DOHH2 (cell line): Measurements from ENCODE around the gene PALM3.

Experiments used
- H3F3A ChIP-seq: fragments of 200-600 bp; sonication (generic), shearing (Covaris generic); 2 replicates; pipeline ENCODE4 v1.6.0; 2016; ENCODE audit warnings: antibody characterized with exemption, mild to moderate bottlenecking; ENCODE audit not compliant: control insufficient read depth, insufficient read depth
- H3K27ac ChIP-seq: fragments of 200-600 bp; sonication (generic); 2 replicates; pipeline ENCODE4 v1.5.1; 2014; ENCODE audit warnings: low read depth, mild to moderate bottlenecking, low read length, moderate library complexity
- H3K27me3 ChIP-seq: fragments of 200-600 bp; sonication (generic); 2 replicates; pipeline ENCODE4 v1.6.1; 2014; ENCODE audit warnings: mild to moderate bottlenecking, low read length, mixed read lengths; ENCODE audit not compliant: control insufficient read depth
- H3K36me3 ChIP-seq: fragments of 200-600 bp; sonication (generic); 2 replicates; pipeline ENCODE4 v1.6.1; 2014; ENCODE audit warnings: mild to moderate bottlenecking, low read length, moderate library complexity, mixed read lengths; ENCODE audit not compliant: control insufficient read depth
- H3K4me1 ChIP-seq: fragments of 200-600 bp; sonication (generic); 2 replicates; pipeline ENCODE4 v1.6.1; 2014; ENCODE audit warnings: mild to moderate bottlenecking, low read length, mixed read lengths; ENCODE audit not compliant: control insufficient read depth
- H3K4me2 ChIP-seq: fragments of 200-600 bp; sonication (generic); 2 replicates; pipeline ENCODE4 v1.6.0; 2014; ENCODE audit warnings: mild to moderate bottlenecking, low read length, moderate library complexity
- H3K4me3 ChIP-seq: fragments of 200-600 bp; sonication (generic); 2 replicates; pipeline ENCODE4 v1.5.1; 2014; ENCODE audit warnings: mild to moderate bottlenecking, low read length, mixed read lengths
- H3K79me2 ChIP-seq: fragments of 200-600 bp; sonication (generic); 2 replicates; pipeline ENCODE4 v1.6.1; 2014; ENCODE audit warnings: mild to moderate bottlenecking, low read length, mixed read lengths; ENCODE audit not compliant: control insufficient read depth
- H3K9me2 ChIP-seq: fragments of 200-600 bp; sonication (generic); replicated peaks from 2 replicates; pipeline ENCODE4 v1.6.1; 2014; ENCODE audit warnings: mild to moderate bottlenecking, low read length, mixed read lengths; ENCODE audit not compliant: control insufficient read depth
- H3K9me3 ChIP-seq: fragments of 200-600 bp; sonication (generic); 2 replicates; pipeline ENCODE4 v1.6.1; 2014; ENCODE audit warnings: antibody characterized with exemption, low read length, mixed read lengths; ENCODE audit not compliant: control insufficient read depth, insufficient read depth
- H4K20me1 ChIP-seq: fragments of 200-600 bp; sonication (generic); 2 replicates; pipeline ENCODE4 v1.6.0; 2014; ENCODE audit warnings: low read depth, mild to moderate bottlenecking, antibody characterized with exemption, low read length, moderate library complexity; ENCODE audit not compliant: control insufficient read depth, insufficient read depth
- EZH2phosphoT487 ChIP-seq: fragments of 200-600 bp; sonication (generic); IDR thresholded peaks from 2 replicates; pipeline ENCODE4 v1.6.1; 2017; ENCODE audit warnings: borderline replicate concordance, mild to moderate bottlenecking, antibody characterized with exemption, low read length, moderate library complexity, mixed read lengths
- TF ChIP-seq, protein P1 (sequence below): fragments of 200-600 bp; sonication (generic); IDR thresholded peaks from one replicate; pipeline ENCODE4 v1.5.1; 2014; ENCODE audit warnings: antibody characterized with exemption, mild to moderate bottlenecking, low read depth, low read length; ENCODE audit not compliant: poor library complexity, severe bottlenecking

Gene PALM3

DNA sequence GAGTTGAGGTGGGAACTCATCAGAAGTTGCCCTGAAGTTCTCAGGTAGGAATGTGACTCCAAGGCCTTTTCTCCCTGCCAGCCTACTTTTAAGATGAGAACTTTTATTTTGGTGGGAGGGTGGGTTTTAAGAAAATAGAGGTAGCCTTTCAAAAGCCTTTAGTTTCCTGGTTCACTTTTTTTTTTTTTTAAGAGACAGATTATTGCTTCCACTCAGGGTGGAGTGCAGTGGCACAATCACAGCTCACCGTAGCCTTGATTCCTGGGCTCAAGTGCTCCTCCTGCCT, 20.7 kb upstream of the PALM3 start:
- TF ChIP-seq EZH2phosphoT487: no peak
- TF ChIP-seq, protein P1, sequence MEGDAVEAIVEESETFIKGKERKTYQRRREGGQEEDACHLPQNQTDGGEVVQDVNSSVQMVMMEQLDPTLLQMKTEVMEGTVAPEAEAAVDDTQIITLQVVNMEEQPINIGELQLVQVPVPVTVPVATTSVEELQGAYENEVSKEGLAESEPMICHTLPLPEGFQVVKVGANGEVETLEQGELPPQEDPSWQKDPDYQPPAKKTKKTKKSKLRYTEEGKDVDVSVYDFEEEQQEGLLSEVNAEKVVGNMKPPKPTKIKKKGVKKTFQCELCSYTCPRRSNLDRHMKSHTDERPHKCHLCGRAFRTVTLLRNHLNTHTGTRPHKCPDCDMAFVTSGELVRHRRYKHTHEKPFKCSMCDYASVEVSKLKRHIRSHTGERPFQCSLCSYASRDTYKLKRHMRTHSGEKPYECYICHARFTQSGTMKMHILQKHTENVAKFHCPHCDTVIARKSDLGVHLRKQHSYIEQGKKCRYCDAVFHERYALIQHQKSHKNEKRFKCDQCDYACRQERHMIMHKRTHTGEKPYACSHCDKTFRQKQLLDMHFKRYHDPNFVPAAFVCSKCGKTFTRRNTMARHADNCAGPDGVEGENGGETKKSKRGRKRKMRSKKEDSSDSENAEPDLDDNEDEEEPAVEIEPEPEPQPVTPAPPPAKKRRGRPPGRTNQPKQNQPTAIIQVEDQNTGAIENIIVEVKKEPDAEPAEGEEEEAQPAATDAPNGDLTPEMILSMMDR: no peak
- Histone ChIP-seq H3K4me3 (no peak overlapping the region), H3K9me2 (no peaks in the 10 kb centered on the region), H3K27ac (no peak overlapping the region), H3K9me3 (no peaks in the 10 kb centered on the region), H3K79me2 (0 out of 2 replicates have a peak, but pooled peaks cover 4% of the 10 kb centered on the region), H4K20me1 (no peaks in the 10 kb centered on the region), H3K36me3 (peaks cover 15% of the 10 kb centered on the region), H3K4me2 (no peak overlapping the region), H3F3A (peaks cover 4% of the 10 kb centered on the region; the same call in 1 of the 2 replicates), H3K27me3 (no peaks in the 10 kb centered on the region), H3K4me1 (peaks cover 16% of the 10 kb centered on the region)

DNA sequence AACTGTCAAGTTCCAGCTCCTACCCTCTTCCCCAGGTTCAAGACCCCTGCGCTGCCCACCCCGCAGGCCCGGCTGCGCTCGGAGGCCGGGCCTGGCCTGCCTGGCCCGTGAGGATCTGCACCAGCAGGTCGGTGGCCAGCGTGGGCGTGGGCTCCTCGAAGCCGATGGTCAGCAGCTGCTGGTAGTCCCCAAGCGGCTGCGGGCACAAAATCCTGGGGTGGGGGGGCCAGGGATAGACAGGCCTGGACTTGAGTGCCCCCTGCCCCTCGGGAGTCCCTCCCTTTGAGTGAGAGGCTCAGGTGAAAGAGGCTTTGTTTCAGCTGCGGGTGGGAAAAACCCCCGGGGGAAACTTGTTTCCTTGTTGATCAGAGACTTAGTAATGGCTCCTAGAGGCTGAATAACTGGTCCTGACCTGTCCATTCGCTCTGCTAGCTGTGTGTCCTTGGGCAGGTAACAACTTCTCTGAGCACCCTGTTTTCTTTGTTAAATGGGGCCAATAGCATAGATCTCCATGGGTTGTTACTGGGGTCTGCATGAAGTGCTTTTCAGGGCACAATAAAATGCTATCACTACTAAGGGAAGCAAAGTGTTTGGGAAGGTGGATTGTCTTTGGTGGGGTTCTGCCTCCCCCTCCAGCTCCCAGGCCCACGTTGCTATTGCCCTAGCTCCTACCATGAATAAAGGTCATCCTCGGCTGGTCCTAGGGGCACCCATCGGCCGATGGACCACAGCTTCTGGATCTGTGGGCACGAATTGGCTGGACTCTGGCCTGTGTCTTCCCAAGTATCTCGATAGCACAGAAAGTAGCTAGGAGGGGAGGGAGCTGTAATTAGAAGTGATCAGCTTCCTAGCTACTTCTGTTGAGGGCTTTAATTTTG, 20.2 kb upstream of the PALM3 start:
- H3F3A ChIP-seq: 0 out of 2 replicates have a peak, but pooled peaks cover 2% of the 10 kb centered on the region
- peak overlapping the region; percentile 96 for H3K4me2 ChIP-seq
- 0 out of 2 replicates have a peak, but pooled peaks cover 4% of the 10 kb centered on the region for H3K79me2 ChIP-seq
- no peaks in the 10 kb centered on the region for H3K9me3 ChIP-seq
- peaks cover 12% of the 10 kb centered on the region for H3K36me3 ChIP-seq
- H3K27me3 ChIP-seq: no peaks in the 10 kb centered on the region
- peak overlapping the region; percentile 86 for H3K4me3 ChIP-seq
- H3K9me2 ChIP-seq: no peaks in the 10 kb centered on the region
- H3K4me1 ChIP-seq: peaks cover 16% of the 10 kb centered on the region
- H4K20me1 ChIP-seq: no peaks in the 10 kb centered on the region
- TF ChIP-seq EZH2phosphoT487: no peak
- TF ChIP-seq, protein P1: no peak
- no peak overlapping the region for H3K27ac ChIP-seq

DNA sequence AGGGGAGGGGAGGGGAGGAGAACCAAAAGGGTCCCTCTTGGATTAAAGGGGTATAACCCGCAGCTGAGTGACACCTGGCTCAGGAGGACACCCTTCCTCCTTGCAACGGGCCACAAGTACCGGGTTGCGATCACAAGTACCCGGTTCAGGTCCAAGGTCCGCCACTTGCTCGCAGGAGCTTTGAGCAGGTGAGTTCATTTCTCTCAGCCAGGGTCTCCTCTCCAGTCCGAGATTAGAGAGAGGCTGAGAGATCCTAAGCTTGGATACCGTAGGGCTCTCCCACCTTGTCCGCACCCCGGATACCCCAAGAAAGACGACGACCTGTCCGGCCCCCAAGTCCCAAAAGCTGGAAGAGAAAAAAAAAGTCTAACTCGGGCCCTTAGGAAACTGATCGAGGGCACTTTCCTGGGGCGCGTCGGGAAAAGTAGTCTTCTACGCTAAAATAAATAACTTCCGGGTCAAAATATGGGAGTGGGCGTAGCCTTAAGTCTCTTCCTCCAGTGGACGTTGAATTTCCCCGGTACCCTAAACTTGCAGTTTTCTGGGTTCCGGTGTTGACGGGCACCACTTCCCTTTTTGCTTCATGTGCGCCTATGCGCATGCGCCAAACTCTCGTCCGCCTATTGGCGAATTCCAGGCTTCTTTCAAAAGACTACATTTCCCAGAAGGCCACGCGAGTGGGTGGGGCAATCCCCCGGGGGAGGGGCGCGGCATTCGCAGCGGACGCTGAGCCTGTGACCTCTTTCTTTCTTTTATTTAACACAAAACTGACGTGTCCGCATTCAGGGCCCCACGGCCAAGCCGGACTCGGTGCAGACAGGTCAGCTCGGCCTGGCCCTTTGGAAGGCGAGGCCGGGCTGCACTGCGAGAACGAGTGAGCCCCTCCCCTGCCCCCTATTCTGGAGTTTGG, 19.3 kb upstream of the PALM3 start:
- peak overlapping the region; percentile 44 for H3K27ac ChIP-seq
- H3K4me1 ChIP-seq: peaks cover 16% of the 10 kb centered on the region
- TF ChIP-seq EZH2phosphoT487: no peak
- TF ChIP-seq, protein P1: no peak
- H3K4me3 ChIP-seq: peak overlapping the region; percentile 86
- H3K79me2 ChIP-seq: 0 out of 2 replicates have a peak, but pooled peaks cover 4% of the 10 kb centered on the region
- no peaks in the 10 kb centered on the region for H3K9me2 ChIP-seq
- peaks cover 4% of the 10 kb centered on the region for H3K36me3 ChIP-seq
- H3F3A ChIP-seq: 0 out of 2 replicates have a peak, but pooled peaks cover 2% of the 10 kb centered on the region
- H4K20me1 ChIP-seq: no peaks in the 10 kb centered on the region
- no peaks in the 10 kb centered on the region for H3K9me3 ChIP-seq
- H3K4me2 ChIP-seq: peak overlapping the region; percentile 96
- no peaks in the 10 kb centered on the region for H3K27me3 ChIP-seq
